Adrenal gland (tissue), 12 donors: Measurements from ENCODE around the gene NUBP2. TPM values are rescaled to one million over a fixed set of nuclear protein-coding genes. Genes with fewer than 3 reads are reported as not detected.

Source experiments
- DNase-seq, 7 donors: peaks; one replicate each; pipeline ENCODE4 v3.0.0-alpha.2; 2019 to 2020
- H3K27ac ChIP-seq, 5 donors: fragments of 200-600 bp; sonication (generic) in 4 of 5; 1 replicate in 3 of 5; 2 replicates in 2 of 5; pipeline versions ENCODE4 v1.5.1 to v1.8.0; 2016 to 2020; ENCODE audit warnings: mild to moderate bottlenecking in 1 of 5
- H3K27me3 ChIP-seq: fragments of 200-600 bp; 2 replicates; pipeline ENCODE4 v1.8.0; 2021
- H3K36me3 ChIP-seq, 2 donors: fragments of 200-600 bp; replicated peaks in 1 of 2; 1 replicate in 1 of 2; 2 replicates in 1 of 2; pipeline versions ENCODE4 v1.5.1 to v1.8.0; 2018 to 2022
- H3K4me1 ChIP-seq, 2 donors: fragments of 200-600 bp; replicated peaks in 1 of 2; 1 replicate in 1 of 2; 2 replicates in 1 of 2; pipeline versions ENCODE4 v1.5.1 to v1.8.0; 2018 to 2021
- H3K4me3 ChIP-seq, 4 donors: fragments of 200-600 bp; sonication (generic) in 3 of 4; one replicate each; pipeline ENCODE4 v1.5.1; 2016 to 2018
- H3K9me3 ChIP-seq, 3 donors: fragments of 200-600 bp; sonication (generic) in 1 of 3; replicated peaks in 1 of 3; 1 replicate in 2 of 3; 2 replicates in 1 of 3; pipeline versions ENCODE4 v1.5.1 to v1.8.0; 2016 to 2021
- CTCF ChIP-seq, 6 experiments: fragments of 450-650 bp in 4 of 6; fragments of 200-600 bp in 2 of 6; sonication (generic) in 1 of 6; IDR thresholded peaks; 1 replicate in 5 of 6; 2 replicates in 1 of 6; pipeline versions ENCODE4 v1.5.1 to v1.8.0; 2016 to 2021; ENCODE audit warnings: antibody characterized with exemption in 6 of 6, mild to moderate bottlenecking in 2 of 6, moderate library complexity in 1 of 6
- POLR2A ChIP-seq, 2 donors: fragments of 450-650 bp; IDR thresholded peaks; one replicate each; pipeline ENCODE4 v1.6.1; 2017; ENCODE audit warnings: antibody characterized with exemption in 2 of 2, mild to moderate bottlenecking in 2 of 2, moderate library complexity in 1 of 2
- WGBS, 4 donors: extraction: QIAGEN DNeasy Blood & Tissue Kit in 2 of 4; methylation state at CpG; one replicate each; pipeline versions ENCODE4 v1.1.5 to v1.1.7; 2013 to 2017; 5-methylcytosine and 5-hydroxymethylcytosine counted together
- intact Hi-C, 2 donors: fragments of 100-400 bp; cut with DNase I; formaldehyde crosslinking; loops; one replicate each; pipeline versions ENCODE4 v1.14.1 to v1.15.0; 2022 to 2023
- polyA plus RNA-seq, 3 donors: library from polyadenylated mRNA; stranded (reverse); fragments of 200-250 nt in 2 of 3; fragments of 350-450 nt in 1 of 3; fragmentation: Illumina TruSeq in 1 of 3; extraction: RNeasy Lipid Tissue Mini Kit (QIAGEN cat#74804) in 1 of 3; gene quantifications; one replicate each; pipeline ENCODE4 v1.2.3, GENCODE V29; 2013 to 2014
- total RNA-seq, 9 donors: library from RNA; depleted of rRNA in 4 of 9; stranded (reverse); fragments of >200 nt in 4 of 9; fragments of 120-200 nt in 1 of 9; fragmentation: NEBNext Ultra II Directional in 1 of 9; extraction: Animal tissue kit (Norgen Biotek cat#: 25700) in 1 of 9; gene quantifications; one replicate each; pipeline versions ENCODE4 v1.1.0 to v1.2.4, GENCODE V29; 2013 to 2023
- donor health status: healthy with polysubstance abuse.
- donor health status: Bipolar disorder and iron deficiency.
- donor health status: DM: yes; HTN: yes; CAD: no.
- donor health status: DM: no; HTN: no; CAD: no.
- donor health status: DM: no; HTN: no; CAD: no.
- donor health status: DM: yes; HTN: yes; CAD: no.

The NUBP2 gene
- total and polyA plus RNA-seq, 12 donors: 3.0 to 252 (median 78.7) TPM

GRCh38 chr16:1810106-1810505 is 27.3 kb downstream of the NUBP2 start:
- Histone ChIP-seq H3K27me3 (no peaks in the 10 kb centered on the region), H3K27ac (no peak overlapping the region), H3K36me3 (peaks cover 0 to 53% of the 10 kb centered on the region in 2 donors), H3K4me1 (no peaks in the 10 kb centered on the region), H3K4me3 (no peak overlapping the region), H3K9me3 (no peaks in the 10 kb centered on the region)
- intact Hi-C loops: no loop called here
- DNase-seq: no peak
- TF ChIP-seq POLR2A (IDR thresholded peaks at IDR 0.05): no peak
- no peak for TF ChIP-seq CTCF (IDR thresholded peaks at IDR 0.05)
- WGBS, 4 donors: 93 to 96% (median 95%) methylated on average over 16 of the region's 16 CpGs

DNA sequence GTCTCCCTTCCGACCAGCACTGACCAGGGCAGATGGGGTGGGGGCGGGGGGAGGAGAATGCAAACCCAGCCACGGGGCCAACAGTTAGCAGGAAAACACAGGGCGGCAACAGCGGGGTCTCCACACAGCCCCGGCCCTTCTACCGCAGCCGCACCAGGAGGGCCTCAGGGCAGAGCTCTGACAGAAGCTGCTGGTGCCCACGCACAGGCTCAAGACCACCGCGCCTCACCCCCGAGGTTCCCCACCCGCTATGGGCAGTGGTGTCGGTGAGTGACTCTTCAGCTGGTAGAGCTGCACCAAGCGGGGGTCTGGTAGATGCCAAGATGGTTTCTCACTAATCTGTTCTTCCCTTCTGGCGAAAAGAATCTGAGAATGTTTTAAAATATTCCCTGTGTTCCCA is 27.8 kb downstream of the NUBP2 start:
- H3K27me3 ChIP-seq: no peaks in the 10 kb centered on the region
- no peaks in the 10 kb centered on the region for H3K9me3 ChIP-seq
- TF ChIP-seq POLR2A (IDR thresholded peaks at IDR 0.05): no peak
- no peak for TF ChIP-seq CTCF (IDR thresholded peaks at IDR 0.05)
- no peak for DNase-seq
- 92 to 95% (median 94%) methylated on average over 7 to 16 of the region's 16 CpGs for WGBS, 4 donors
- H3K36me3 ChIP-seq: peaks cover 0 to 57% of the 10 kb centered on the region in 2 donors
- intact Hi-C loops: no loop called here
- no peaks in the 10 kb centered on the region for H3K4me1 ChIP-seq
- no peak overlapping the region for H3K4me3 ChIP-seq
- no peak overlapping the region for H3K27ac ChIP-seq

DNA sequence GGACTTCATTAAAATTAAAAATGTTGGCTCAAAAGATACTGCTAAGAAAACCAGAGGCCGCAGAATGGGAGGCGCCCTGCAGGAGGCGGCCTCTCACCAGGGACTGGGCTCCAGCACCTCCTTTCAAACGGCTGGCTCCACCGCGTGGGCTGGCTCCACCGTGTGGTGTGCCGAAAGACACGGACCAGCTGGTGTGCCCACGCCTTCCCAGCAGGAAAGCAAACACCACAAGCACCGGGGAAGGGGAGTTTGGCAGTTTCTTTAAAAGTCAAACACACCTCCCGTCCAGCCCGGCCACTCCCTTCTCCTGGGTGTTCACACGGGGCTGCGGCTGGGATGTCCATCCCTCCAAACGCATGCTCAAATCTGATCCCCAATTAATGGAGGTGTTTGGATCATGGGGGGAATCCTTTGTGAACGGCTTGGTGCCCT is 30.0 kb downstream of the NUBP2 start:
- no peaks in the 10 kb centered on the region for H3K9me3 ChIP-seq
- intact Hi-C loops: no loop called here
- no peaks in the 10 kb centered on the region for H3K4me1 ChIP-seq
- no peak overlapping the region for H3K4me3 ChIP-seq
- H3K27me3 ChIP-seq: no peaks in the 10 kb centered on the region
- H3K27ac ChIP-seq: no peak overlapping the region
- peak; percentile 37 to 80 (median 61) for DNase-seq
- peaks cover 0 to 68% of the 10 kb centered on the region in 2 donors for H3K36me3 ChIP-seq
- TF ChIP-seq CTCF (IDR thresholded peaks at IDR 0.05) (peak in 5 of 6 experiments; percentile 26 to 45 (median 38)), POLR2A (IDR thresholded peaks at IDR 0.05) (no peak)
- 34 to 62% (median 45%) methylated on average over 9 to 17 of the region's 17 CpGs for whole genome bisulfite sequencing, 4 donors

GRCh38 chr16:1815461-1815860 is 32.7 kb downstream of the NUBP2 start:
- WGBS, 4 donors: 88 to 95% (median 93%) methylated on average over 9 to 11 of the region's 11 CpGs
- Histone ChIP-seq H3K36me3 (peaks cover 0 to 70% of the 10 kb centered on the region in 2 donors), H3K27ac (no peak overlapping the region), H3K4me3 (no peak overlapping the region), H3K27me3 (no peaks in the 10 kb centered on the region), H3K9me3 (no peaks in the 10 kb centered on the region), H3K4me1 (no peaks in the 10 kb centered on the region)
- no peak for DNase-seq
- no peak for TF ChIP-seq CTCF (IDR thresholded peaks at IDR 0.05)
- TF ChIP-seq POLR2A (IDR thresholded peaks at IDR 0.05): no peak
- intact Hi-C loops: no loop called here
